Hepatocyte (in vitro differentiated cells): ENCODE data around the gene NRIP3. TPM values are rescaled to one million over a fixed set of nuclear protein-coding genes. Genes with fewer than 3 reads are reported as not detected.

Source experiments
- DNase-seq: peaks from one replicate; pipeline ENCODE4 v3.0.0-alpha.2; 2016; ENCODE audit warnings: low spot score
- H2AFZ ChIP-seq: fragments of 200-600 bp; sonication (generic); 2 replicates; pipeline ENCODE4 v1.6.0; 2016; ENCODE audit warnings: antibody characterized with exemption, mild to moderate bottlenecking
- H3K27ac ChIP-seq: fragments of 200-600 bp; sonication (generic); 2 replicates; pipeline ENCODE4 v1.5.1; 2016; ENCODE audit warnings: mild to moderate bottlenecking
- H3K27me3 ChIP-seq: fragments of 200-600 bp; sonication (generic); 2 replicates; pipeline ENCODE4 v1.6.1; 2016
- H3K36me3 ChIP-seq: fragments of 200-600 bp; sonication (generic); replicated peaks from 2 replicates; pipeline ENCODE4 v1.5.1; 2016; ENCODE audit warnings: low read depth; ENCODE audit not compliant: insufficient read depth
- H3K4me1 ChIP-seq: fragments of 200-600 bp; sonication (generic); 2 replicates; pipeline ENCODE4 v1.5.1; 2016; ENCODE audit warnings: mild to moderate bottlenecking, moderate library complexity; ENCODE audit not compliant: insufficient read depth
- H3K4me2 ChIP-seq: fragments of 200-600 bp; sonication (generic); 2 replicates; pipeline ENCODE4 v1.6.0; 2016
- H3K4me3 ChIP-seq: fragments of 200-600 bp; sonication (generic); 2 replicates; pipeline ENCODE4 v1.5.1; 2016; ENCODE audit warnings: mild to moderate bottlenecking
- H3K79me2 ChIP-seq: fragments of 200-600 bp; sonication (generic); 2 replicates; pipeline ENCODE4 v1.6.0; 2017; ENCODE audit warnings: mild to moderate bottlenecking
- H3K9me2 ChIP-seq: fragments of 200-600 bp; sonication (generic); replicated peaks from 2 replicates; pipeline ENCODE4 v1.6.0; 2017; ENCODE audit warnings: mild to moderate bottlenecking; ENCODE audit not compliant: insufficient read depth
- H3K9me3 ChIP-seq: fragments of 200-600 bp; sonication (generic); 2 replicates; pipeline ENCODE4 v1.5.1; 2016; ENCODE audit warnings: low read depth, mild to moderate bottlenecking
- H4K20me1 ChIP-seq: fragments of 200-600 bp; sonication (generic); 2 replicates; pipeline ENCODE4 v1.6.0; 2016; ENCODE audit warnings: mild to moderate bottlenecking; ENCODE audit not compliant: insufficient read depth, poor library complexity, severe bottlenecking
- EZH2 ChIP-seq: fragments of 200-600 bp; sonication (generic); IDR thresholded peaks from 2 replicates; pipeline ENCODE4 v1.6.1; 2016; ENCODE audit warnings: antibody characterized with exemption, mild to moderate bottlenecking, borderline replicate concordance
- EZH2phosphoT487 ChIP-seq: fragments of 200-600 bp; sonication (generic); IDR thresholded peaks from one replicate; pipeline ENCODE4 v1.6.1; 2018; ENCODE audit warnings: antibody characterized with exemption, mild to moderate bottlenecking, low read depth, moderate library complexity; ENCODE audit not compliant: unreplicated experiment, severe bottlenecking
- WGBS: methylation state at CpG from one replicate; pipeline ENCODE4 v1.1.6; 2016; ENCODE audit warnings: low lambda C conversion rate; ENCODE audit errors: missing lambda C conversion rate; 5-methylcytosine and 5-hydroxymethylcytosine counted together
- polyA plus RNA-seq: library from polyadenylated mRNA; unstranded; fragments of >200 nt; fragmentation: Nextera tagmentation; extraction: Ambion mirVana; gene quantifications from 2 replicates; pipeline ENCODE4 v1.2.1, GENCODE V29; 2016
- total RNA-seq: library from RNA; depleted of rRNA; stranded (reverse); fragments of >200 nt; gene quantifications from 2 replicates; pipeline ENCODE4 v1.2.3, GENCODE V29; 2014
- TF ChIP-seq, protein P1 (sequence below): fragments of 200-600 bp; sonication (generic); IDR thresholded peaks from 2 replicates; pipeline ENCODE4 v1.5.1; 2016; ENCODE audit warnings: antibody characterized with exemption, mild to moderate bottlenecking; ENCODE audit not compliant: poor library complexity

Gene NRIP3
- total and polyA plus RNA-seq, 2 experiments from 2014 or later, result 2.4 to 2.9 TPM

DNA sequence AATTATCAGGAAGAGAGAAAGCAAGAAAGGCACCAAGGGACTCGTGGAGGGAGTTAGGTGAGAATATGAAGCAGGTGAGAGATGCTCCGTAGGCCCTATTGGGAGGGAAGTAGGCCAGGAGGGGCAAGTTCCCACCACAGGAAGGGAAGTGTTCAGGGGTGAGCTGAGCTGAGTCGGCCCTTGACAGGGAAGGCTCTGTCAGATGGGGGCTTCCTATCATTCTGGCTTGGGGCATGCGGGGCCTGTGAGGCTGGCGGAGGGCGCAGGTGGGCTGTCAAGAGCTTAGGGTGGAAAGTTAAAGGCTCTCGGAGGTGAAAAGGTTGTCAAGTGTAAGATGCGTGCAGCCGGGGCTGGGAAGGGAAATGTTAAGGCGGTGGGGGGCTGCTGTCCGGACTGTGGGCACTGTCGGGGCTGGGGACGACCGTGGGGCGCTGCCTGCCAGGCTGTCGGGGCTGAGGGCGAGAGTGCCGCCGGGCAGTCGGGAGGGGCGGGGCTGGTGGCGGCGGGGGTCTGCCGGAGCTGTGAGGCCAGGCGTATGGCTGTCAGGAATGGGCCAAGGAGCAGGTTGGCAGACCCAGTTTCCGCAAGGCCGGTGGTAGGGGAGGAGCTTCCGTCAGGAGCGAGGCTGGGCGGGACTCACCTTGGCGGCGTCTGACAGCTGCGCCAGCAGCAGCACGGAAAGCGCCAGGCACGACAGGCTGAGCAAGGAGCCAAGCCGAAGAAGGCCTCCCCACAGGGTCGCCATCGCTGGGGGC, 40.1 kb downstream of the NRIP3 start:
- H2AFZ ChIP-seq, result peak overlapping the region; percentile 92
- H3K27ac ChIP-seq, result peak overlapping the region; percentile 97
- peak; percentile 88 for DNase-seq
- H3K27me3 ChIP-seq, result no peaks in the 10 kb centered on the region
- TF ChIP-seq EZH2phosphoT487 (no peak), EZH2 (no peak)
- TF ChIP-seq, protein P1, sequence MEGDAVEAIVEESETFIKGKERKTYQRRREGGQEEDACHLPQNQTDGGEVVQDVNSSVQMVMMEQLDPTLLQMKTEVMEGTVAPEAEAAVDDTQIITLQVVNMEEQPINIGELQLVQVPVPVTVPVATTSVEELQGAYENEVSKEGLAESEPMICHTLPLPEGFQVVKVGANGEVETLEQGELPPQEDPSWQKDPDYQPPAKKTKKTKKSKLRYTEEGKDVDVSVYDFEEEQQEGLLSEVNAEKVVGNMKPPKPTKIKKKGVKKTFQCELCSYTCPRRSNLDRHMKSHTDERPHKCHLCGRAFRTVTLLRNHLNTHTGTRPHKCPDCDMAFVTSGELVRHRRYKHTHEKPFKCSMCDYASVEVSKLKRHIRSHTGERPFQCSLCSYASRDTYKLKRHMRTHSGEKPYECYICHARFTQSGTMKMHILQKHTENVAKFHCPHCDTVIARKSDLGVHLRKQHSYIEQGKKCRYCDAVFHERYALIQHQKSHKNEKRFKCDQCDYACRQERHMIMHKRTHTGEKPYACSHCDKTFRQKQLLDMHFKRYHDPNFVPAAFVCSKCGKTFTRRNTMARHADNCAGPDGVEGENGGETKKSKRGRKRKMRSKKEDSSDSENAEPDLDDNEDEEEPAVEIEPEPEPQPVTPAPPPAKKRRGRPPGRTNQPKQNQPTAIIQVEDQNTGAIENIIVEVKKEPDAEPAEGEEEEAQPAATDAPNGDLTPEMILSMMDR, result no peak
- no peaks in the 10 kb centered on the region for H3K9me3 ChIP-seq
- peaks cover 41% of the 10 kb centered on the region for H3K79me2 ChIP-seq
- peak overlapping the region; percentile 86 for H3K4me2 ChIP-seq
- H3K4me3 ChIP-seq, result peak overlapping the region; percentile 94
- no peaks in the 10 kb centered on the region for H4K20me1 ChIP-seq
- WGBS, result 6% methylated on average over 27 of the region's 39 CpGs
- no peaks in the 10 kb centered on the region for H3K36me3 ChIP-seq
- H3K4me1 ChIP-seq, result peaks cover 4% of the 10 kb centered on the region
- H3K9me2 ChIP-seq, result no peaks in the 10 kb centered on the region

- Histone ChIP-seq H3K27ac (peak overlapping the region; percentile 97), H3K4me2 (peak overlapping the region; percentile 86), H3K9me2 (no peaks in the 10 kb centered on the region), H3K36me3 (no peaks in the 10 kb centered on the region), H3K4me1 (peaks cover 4% of the 10 kb centered on the region), H3K27me3 (no peaks in the 10 kb centered on the region), H2AFZ (no peak overlapping the region), H4K20me1 (no peaks in the 10 kb centered on the region), H3K4me3 (peak overlapping the region; percentile 94), H3K79me2 (peaks cover 47% of the 10 kb centered on the region), H3K9me3 (no peaks in the 10 kb centered on the region)
- WGBS, result 48% methylated on average over 2 of the region's 2 CpGs
- DNase-seq, result no peak
- TF ChIP-seq EZH2phosphoT487 (no peak), EZH2 (no peak)
- TF ChIP-seq, protein P1, result no peak
Observed at GRCh38 chr11:8962841-8963240, 41.0 kb downstream of the NRIP3 start.

- H4K20me1 ChIP-seq, result no peaks in the 10 kb centered on the region
- H3K4me3 ChIP-seq, result no peak overlapping the region
- H3K4me2 ChIP-seq, result no peak overlapping the region
- WGBS, result 68% methylated on average over 2 of the region's 2 CpGs
- TF ChIP-seq, protein P1, result no peak
- TF ChIP-seq EZH2phosphoT487, result no peak
- TF ChIP-seq EZH2, result no peak
- peaks cover 4% of the 10 kb centered on the region for H3K4me1 ChIP-seq
- H3K36me3 ChIP-seq, result no peaks in the 10 kb centered on the region
- H2AFZ ChIP-seq, result no peak overlapping the region
- no peak overlapping the region for H3K27ac ChIP-seq
- no peak for DNase-seq
- H3K27me3 ChIP-seq, result no peaks in the 10 kb centered on the region
- H3K9me3 ChIP-seq, result no peaks in the 10 kb centered on the region
- no peaks in the 10 kb centered on the region for H3K9me2 ChIP-seq
- H3K79me2 ChIP-seq, result peaks cover 54% of the 10 kb centered on the region
Observed at GRCh38 chr11:8961401-8961800, 42.4 kb downstream of the NRIP3 start.
